D721Med (cell line): ENCODE measurements around the gene TRMT2A.

Source experiments
- DNase-seq: peaks from one replicate; pipeline ENCODE4 v3.0.0; 2011; ENCODE audit warnings: low spot score; ENCODE audit not compliant: insufficient read length
- FAIRE-seq: peaks from 2 replicates; lab custom pipeline; 2011; peaks lifted over from hg19 to GRCh38; lab: Jason Lieb, UNC
- CTCF ChIP-seq: IDR thresholded peaks from 2 replicates; pipeline ENCODE4 v1.5.1; 2012; ENCODE audit warnings: mild to moderate bottlenecking, control low read depth; ENCODE audit not compliant: insufficient read depth; ENCODE audit errors: missing control alignments

TRMT2A gene

GRCh38 chr22:20132686-20133246 is 15.7 kb upstream of the TRMT2A start:
- no peak for TF ChIP-seq CTCF
- FAIRE-seq, result no peak
- no peak for DNase-seq

GRCh38 chr22:20131859-20132685 is 15.0 kb upstream of the TRMT2A start:
- DNase-seq (no peak), FAIRE-seq (no peak)
- TF ChIP-seq CTCF, result no peak

- no peak for TF ChIP-seq CTCF
- DNase-seq, result no peak
- no peak for FAIRE-seq
These were observed 14.5 kb upstream of the TRMT2A start, which contains the start of gene ZDHHC8 for GRCh38 chr22:20131597-20131858. Gene ZDHHC8 (plus strand): TSS chr22:20131804. CDS start chr22:20131948, 144 bp downstream.

- FAIRE-seq (no peak), DNase-seq (peak; percentile 71)
- no peak for TF ChIP-seq CTCF
These were observed 13.9 kb upstream of the TRMT2A start for GRCh38 chr22:20130731-20131596.

GRCh38 chr22:20130319-20130718 is 13.3 kb upstream of the TRMT2A start:
- DNase-seq (no peak), FAIRE-seq (no peak)
- TF ChIP-seq CTCF, result no peak

GRCh38 chr22:20129747-20130014 is 12.7 kb upstream of the TRMT2A start:
- TF ChIP-seq CTCF, result no peak
- no peak for DNase-seq
- no peak for FAIRE-seq
